SK-N-SH (cell line): Measurements from ENCODE around the gene C4A. TPM values are rescaled to one million over a fixed set of nuclear protein-coding genes. Genes with fewer than 3 reads are reported as not detected.

Experiments used
- CTCF ChIA-PET: fragments of 300-600, 350-600 bp; formaldehyde crosslinking; extraction: SDS; loops from one replicate; lab custom pipeline; 2021; lab: Yijun Ruan, JAX
- POLR2A ChIA-PET: fragments of 350-600 bp; sonication (Branson Sonifier 250); formaldehyde crosslinking; extraction: SDS; loops from one replicate; lab custom pipeline; 2020; ENCODE audit warnings: antibody characterized with exemption, inconsistent platforms; lab: Yijun Ruan, JAX
- DNase-seq: peaks from one replicate; pipeline ENCODE4 v3.0.0; 2012
- H2AFZ ChIP-seq: fragments of 200-600 bp; sonication (generic); 2 replicates; pipeline ENCODE4 v1.8.1; 2016; ENCODE audit warnings: antibody characterized with exemption, mild to moderate bottlenecking, low read depth
- H3F3A ChIP-seq: fragments of 200-600 bp; sonication (generic); replicated peaks from 2 replicates; pipeline ENCODE3; 2016; ENCODE audit warnings: antibody characterized with exemption, mild to moderate bottlenecking; ENCODE audit not compliant: insufficient read depth
- H3K27ac ChIP-seq, 2 experiments: fragments of 200-500 bp in 1 of 2; fragments of 200-600 bp in 1 of 2; sonication (Bioruptor generic) in 1 of 2; sonication (generic), shearing (Covaris generic) in 1 of 2; 2 replicates each; pipeline versions ENCODE4 v1.5.1 to v1.6.1; 2014 to 2016; ENCODE audit warnings: low read depth in 2 of 2, inconsistent platforms in 1 of 2, low read length in 1 of 2, mild to moderate bottlenecking in 1 of 2, mixed read lengths in 1 of 2
- H3K27me3 ChIP-seq: fragments of 200-600 bp; sonication (generic), shearing (Covaris generic); 2 replicates; pipeline ENCODE4 v1.6.1; 2016; ENCODE audit warnings: mixed run types; ENCODE audit not compliant: insufficient read depth
- H3K36me3 ChIP-seq, 2 experiments: fragments of 200-500 bp in 1 of 2; fragments of 200-600 bp in 1 of 2; sonication (Bioruptor generic) in 1 of 2; sonication (generic) in 1 of 2; replicated peaks in 1 of 2; 2 replicates each; pipeline versions ENCODE3 to v1.5.1; 2014 to 2016; ENCODE audit warnings: low read length in 1 of 2, mild to moderate bottlenecking in 1 of 2; ENCODE audit not compliant: insufficient read depth in 2 of 2, control insufficient read depth in 1 of 2
- H3K4me1 ChIP-seq, 2 experiments: fragments of 200-500 bp in 1 of 2; fragments of 200-600 bp in 1 of 2; sonication (Bioruptor generic) in 1 of 2; sonication (generic), shearing (Covaris generic) in 1 of 2; 2 replicates each; pipeline versions ENCODE4 v1.5.1 to v1.6.1; 2014 to 2016; ENCODE audit warnings: low read depth in 1 of 2, low read length in 1 of 2, mixed run types in 1 of 2; ENCODE audit not compliant: insufficient read depth in 2 of 2, control insufficient read depth in 1 of 2
- H3K4me2 ChIP-seq: fragments of 200-600 bp; sonication (generic), shearing (Covaris generic); 2 replicates; pipeline ENCODE4 v1.6.1; 2017; ENCODE audit warnings: mixed run types
- H3K4me3 ChIP-seq, 2 experiments: fragments of 200-500 bp in 1 of 2; fragments of 200-600 bp in 1 of 2; sonication (Bioruptor generic) in 1 of 2; sonication (generic), shearing (Covaris generic) in 1 of 2; 2 replicates each; pipeline versions ENCODE4 v1.5.1 to v1.8.1; 2014 to 2016; ENCODE audit warnings: low read depth in 2 of 2, inconsistent platforms in 1 of 2, low read length in 1 of 2, mild to moderate bottlenecking in 1 of 2, mixed read lengths in 1 of 2, moderate library complexity in 1 of 2
- H3K79me2 ChIP-seq: fragments of 200-600 bp; sonication (generic); 2 replicates; pipeline ENCODE4 v1.8.1; 2017; ENCODE audit warnings: mild to moderate bottlenecking; ENCODE audit not compliant: insufficient read depth
- H3K9ac ChIP-seq: fragments of 200-600 bp; sonication (generic); 2 replicates; pipeline ENCODE4 v1.6.1; 2017; ENCODE audit warnings: mixed run types
- H3K9me2 ChIP-seq: fragments of 200-600 bp; sonication (generic); 2 replicates; pipeline ENCODE4 v1.6.1; 2017; ENCODE audit warnings: mixed run types
- H3K9me3 ChIP-seq: fragments of 200-600 bp; sonication (generic); 2 replicates; pipeline ENCODE4 v1.6.1; 2017; ENCODE audit warnings: mixed run types, mild to moderate bottlenecking, moderate library complexity
- H4K20me1 ChIP-seq: fragments of 200-600 bp; sonication (generic); 2 replicates; pipeline ENCODE4 v1.6.1; 2017; ENCODE audit warnings: mild to moderate bottlenecking, mixed run types; ENCODE audit not compliant: insufficient read depth
- CTCF ChIP-seq: fragments of 200-600 bp; sonication (generic); IDR thresholded peaks from 2 replicates; pipeline ENCODE4 v1.6.1; 2017; ENCODE audit warnings: antibody characterized with exemption, mild to moderate bottlenecking, moderate library complexity
- EP300 ChIP-seq, 2 experiments: IDR thresholded peaks; 2 replicates each; pipeline versions ENCODE4 v1.4.0 to v1.6.1; 2012; ENCODE audit warnings: borderline replicate concordance in 1 of 2, low read depth in 1 of 2, low read length in 1 of 2
- EZH2phosphoT487 ChIP-seq: fragments of 200-600 bp; sonication (generic); IDR thresholded peaks from 2 replicates; pipeline ENCODE4 v1.6.1; 2017; ENCODE audit warnings: low read depth, mixed run types, mild to moderate bottlenecking, antibody characterized with exemption, moderate library complexity, borderline replicate concordance
- GABPA ChIP-seq: IDR thresholded peaks from 2 replicates; pipeline ENCODE4 v1.4.0; 2012; ENCODE audit warnings: low read depth, mild to moderate bottlenecking
- GATA2 ChIP-seq: sonication (generic); formaldehyde crosslinking; IDR thresholded peaks from 2 replicates; pipeline ENCODE4 v1.5.0; 2020; ENCODE audit warnings: mild to moderate bottlenecking, missing genetic modification reagents
- IRF3 ChIP-seq: fragments of 150-350 bp; IDR thresholded peaks from 2 replicates; pipeline ENCODE4 v1.6.1; 2016; ENCODE audit warnings: mild to moderate bottlenecking, low read depth, low read length
- JUND ChIP-seq: IDR thresholded peaks from 2 replicates; pipeline ENCODE4 v1.4.0; 2012
- MXI1 ChIP-seq: IDR thresholded peaks from 2 replicates; pipeline ENCODE4 v1.6.1; 2012; ENCODE audit warnings: mild to moderate bottlenecking, low read depth, low read length, improper control_type of control experiment
- NFIC ChIP-seq: IDR thresholded peaks from 2 replicates; pipeline ENCODE4 v1.4.0; 2012; ENCODE audit warnings: borderline replicate concordance
- PBX3 ChIP-seq: IDR thresholded peaks from 2 replicates; pipeline ENCODE4; 2012
- RAD21 ChIP-seq: IDR thresholded peaks from 2 replicates; pipeline ENCODE4 v1.6.1; 2012; ENCODE audit warnings: mild to moderate bottlenecking, low read length
- RCOR1 ChIP-seq: fragments of 150-350 bp; IDR thresholded peaks from 2 replicates; pipeline ENCODE4 v1.6.1; 2017; ENCODE audit warnings: antibody characterized with exemption, low read length
- RFX5 ChIP-seq: IDR thresholded peaks from 2 replicates; pipeline ENCODE4 v1.6.1; 2012; ENCODE audit warnings: mild to moderate bottlenecking, improper control_type of control experiment, low read length
- RXRA ChIP-seq: IDR thresholded peaks from 2 replicates; pipeline ENCODE4 v1.4.0; 2012; ENCODE audit warnings: low read depth, mild to moderate bottlenecking, borderline replicate concordance
- SIN3A ChIP-seq: IDR thresholded peaks from 2 replicates; pipeline ENCODE4 v1.6.1; 2012; ENCODE audit warnings: low read depth, mild to moderate bottlenecking, low read length, moderate library complexity, borderline replicate concordance
- SMC3 ChIP-seq: IDR thresholded peaks from 2 replicates; pipeline ENCODE4 v1.6.1; 2012; ENCODE audit warnings: low read depth, low read length, improper control_type of control experiment
- TAF1 ChIP-seq: IDR thresholded peaks from 2 replicates; pipeline ENCODE4 v1.6.1; 2012; ENCODE audit warnings: low read depth, mild to moderate bottlenecking, low read length, moderate library complexity, borderline replicate concordance
- TCF12 ChIP-seq: IDR thresholded peaks from 2 replicates; pipeline ENCODE4 v1.4.0; 2012
- USF2 ChIP-seq: fragments of 150-350 bp; IDR thresholded peaks from 2 replicates; pipeline ENCODE4 v1.6.1; 2017; ENCODE audit warnings: antibody characterized with exemption, low read length, low read depth, borderline replicate concordance
- YY1 ChIP-seq: IDR thresholded peaks from 2 replicates; pipeline ENCODE4 v1.4.0; 2012; ENCODE audit warnings: low read depth, mild to moderate bottlenecking
- WGBS: methylation state at CpG from one replicate; pipeline ENCODE4 v1.1.6; 2017; ENCODE audit warnings: low lambda C conversion rate; 5-methylcytosine and 5-hydroxymethylcytosine counted together
- polyA plus RNA-seq, 3 experiments: library from polyadenylated mRNA; depleted of rRNA; stranded (reverse); fragments of >200 nt; gene quantifications; 2 replicates each; pipeline ENCODE4 v1.2.3, GENCODE V29; 2012

Gene C4A
- polyA plus RNA-seq, 1 of the 3 experiments (the other 2 are of a cell fraction) = 11.4 TPM

- TF ChIP-seq IRF3 = no peak
- no peak for TF ChIP-seq YY1
- TF ChIP-seq MXI1 = peak; percentile 71
- no peak; the same call in 1 of the 2 replicates for TF ChIP-seq RCOR1
- no peak for TF ChIP-seq GATA2 (CRISPR knock-in tag)
- TF ChIP-seq RAD21 = no peak
- no peak for TF ChIP-seq EZH2phosphoT487
- no peak for TF ChIP-seq USF2
- peak; percentile 86 for TF ChIP-seq GABPA
- TF ChIP-seq RXRA = no peak
Observed at GRCh38 chr6:31971993-31972708, 9.7 kb upstream of the C4A start, which contains the start of gene DXO (continued).

GRCh38 chr6:31972709-31973350 is 9.0 kb upstream of the C4A start:
- TF ChIP-seq EZH2phosphoT487 = no peak
- no peak for TF ChIP-seq NFIC
- TF ChIP-seq PBX3 = no peak
- TF ChIP-seq GATA2 (CRISPR knock-in tag) = no peak
- no peak for TF ChIP-seq CTCF
- TF ChIP-seq TAF1 = no peak
- no peak for TF ChIP-seq SMC3
- TF ChIP-seq EP300 (IDR thresholded peaks at IDR 0.05; ENCODE audit: borderline replicate concordance in 1 of 2, low read depth in 1 of 2, low read length in 1 of 2) = no peak
- TF ChIP-seq RFX5 = no peak
- TF ChIP-seq MXI1 = no peak; the same call in 1 of the 2 replicates
- TF ChIP-seq TCF12 = no peak
- TF ChIP-seq RAD21 = no peak
- TF ChIP-seq JUND = no peak
- TF ChIP-seq USF2 = no peak
- no peak for TF ChIP-seq SIN3A
- no peak for DNase-seq
- ChIA-PET POLR2A (interaction anchor here (0.6 to 2.4 kb wide), 2 partner anchors 14 to 443 kb away, joined by 3 to 14 read pairs; partner anchors contain the start of genes NELFE and SKIC2), CTCF (interaction anchor here (1.5 to 5.2 kb wide), 4 partner anchors 13 to 24 kb away, joined by 6 to 19 read pairs (median 8); partner anchors contain the start of genes NELFE and SKIC2)
- peaks cover 7 to 25% of the 10 kb centered on the region in 2 experiments for H3K36me3 ChIP-seq
- no peaks in the 10 kb centered on the region for H3K27me3 ChIP-seq
- H3K9me2 ChIP-seq = no peaks in the 10 kb centered on the region
- WGBS = 5% methylated on average over 10 of the region's 19 CpGs
- no peaks in the 10 kb centered on the region for H3K9me3 ChIP-seq
- H3F3A ChIP-seq = peaks cover 10% of the 10 kb centered on the region
- peaks cover 5 to 26% of the 10 kb centered on the region in 2 experiments; a peak in 3 of 4 replicates for H3K4me1 ChIP-seq
- H3K9ac ChIP-seq = peak overlapping the region; percentile 95
- H3K27ac ChIP-seq = peak overlapping the region; percentile 95 to 97
- no peaks in the 10 kb centered on the region for H4K20me1 ChIP-seq
- peak overlapping the region; percentile 82 for H2AFZ ChIP-seq
- peak overlapping the region; percentile 91 to 94 for H3K4me3 ChIP-seq
- peaks cover 51% of the 10 kb centered on the region for H3K79me2 ChIP-seq
- peak overlapping the region; percentile 99 for H3K4me2 ChIP-seq
